B cell (primary cell): ENCODE data around the gene CD1B. TPM values are rescaled to one million over a fixed set of nuclear protein-coding genes. Genes with fewer than 3 reads are reported as not detected.
A peak's percentile ranks its signal among the peaks of the same experiment; 100 is the strongest.

Experiments
- ATAC-seq: fragments of 200-7000 bp; cut with Tn5 transposase; one replicate; pipeline ENCODE4 v1.10.0; 2021; ENCODE audit warnings: low read depth, mild to moderate bottlenecking, moderate number of reproducible peaks, moderate library complexity
- CTCF ChIA-PET: fragments of 350-600 bp; sonication (Branson Sonifier 250); formaldehyde crosslinking; loops from one replicate; lab custom pipeline; 2021; ENCODE audit warnings: antibody characterized with exemption, inconsistent platforms; lab: Charles Lee
- POLR2A ChIA-PET: fragments of 350-600 bp; sonication (Branson Sonifier 250); formaldehyde crosslinking; loops from one replicate; lab custom pipeline; 2021; ENCODE audit warnings: antibody characterized with exemption; lab: Charles Lee
- DNase-seq: peaks from one replicate; pipeline ENCODE4 v3.0.0; 2013
- H2AFZ ChIP-seq: 2 replicates; pipeline ENCODE4 v1.6.1; 2012; ENCODE audit warnings: mild to moderate bottlenecking, low read depth, low read length; ENCODE audit not compliant: insufficient read depth, poor library complexity, severe bottlenecking
- H3K27ac ChIP-seq, 2 donors: 1 replicate in 1 of 2; 2 replicates in 1 of 2; pipeline ENCODE4 v1.5.1; 2012 to 2013; ENCODE audit warnings: low read length in 2 of 2, mild to moderate bottlenecking in 2 of 2, moderate library complexity in 1 of 2
- H3K27me3 ChIP-seq, 4 experiments: fragments of 200-600 bp in 1 of 4; sonication (generic) in 1 of 4; replicated peaks in 1 of 4; 1 replicate in 2 of 4; 2 replicates in 2 of 4; pipeline versions ENCODE4 v1.6.1 to v1.7.0; 2013 to 2016; ENCODE audit warnings: low read length in 3 of 4, mild to moderate bottlenecking in 2 of 4, mixed read lengths in 1 of 4, moderate library complexity in 1 of 4; ENCODE audit not compliant: insufficient read depth in 4 of 4, control insufficient read depth in 3 of 4; ENCODE audit errors: control extremely low read depth in 1 of 4
- H3K36me3 ChIP-seq, 2 experiments: replicated peaks in 1 of 2; 1 replicate in 1 of 2; 2 replicates in 1 of 2; pipeline versions ENCODE4 v1.6.1 to v1.7.1; 2013; ENCODE audit warnings: low read length in 1 of 2; ENCODE audit not compliant: insufficient read depth in 2 of 2, control insufficient read depth in 1 of 2; ENCODE audit errors: control extremely low read depth in 1 of 2, extremely low read depth in 1 of 2
- H3K4me1 ChIP-seq, 2 donors: fragments of 200-600 bp in 1 of 2; sonication (generic) in 1 of 2; 1 replicate in 1 of 2; 2 replicates in 1 of 2; pipeline versions ENCODE4 v1.5.1 to v1.6.1; 2013 to 2017; ENCODE audit warnings: low read length in 2 of 2; ENCODE audit not compliant: control insufficient read depth in 2 of 2, insufficient read depth in 2 of 2
- H3K4me2 ChIP-seq: replicated peaks from 2 replicates; pipeline ENCODE3; 2012; ENCODE audit warnings: mild to moderate bottlenecking, low read depth, low read length; ENCODE audit not compliant: poor library complexity, severe bottlenecking
- H3K4me3 ChIP-seq, 5 experiments: fragments of 200-600 bp in 1 of 5; sonication (generic) in 1 of 5; 1 replicate in 3 of 5; 2 replicates in 2 of 5; pipeline versions ENCODE4 v1.5.1 to v1.7.0; 2011 to 2016; ENCODE audit warnings: low read length in 4 of 5, mild to moderate bottlenecking in 4 of 5, low read depth in 2 of 5, control low read depth in 1 of 5, moderate library complexity in 1 of 5; ENCODE audit not compliant: insufficient read depth in 1 of 5; ENCODE audit errors: control extremely low read depth in 1 of 5, extremely low read depth in 1 of 5
- H3K79me2 ChIP-seq: fragments of 200-600 bp; sonication (generic); one replicate; pipeline ENCODE4 v1.6.0; 2016; ENCODE audit warnings: low read length; ENCODE audit not compliant: control insufficient read depth, insufficient read depth
- H3K9ac ChIP-seq: fragments of 200-600 bp; sonication (generic); 2 replicates; pipeline ENCODE4 v1.6.1; 2017; ENCODE audit warnings: mild to moderate bottlenecking, low read length, moderate library complexity
- H3K9me3 ChIP-seq, 3 donors: one replicate each; pipeline versions ENCODE4 v1.6.1 to v1.7.1; 2013; ENCODE audit warnings: low read length in 2 of 3; ENCODE audit not compliant: control insufficient read depth in 2 of 3, insufficient read depth in 1 of 3; ENCODE audit errors: control extremely low read depth in 1 of 3
- H4K20me1 ChIP-seq: 2 replicates; pipeline ENCODE4 v1.6.0; 2012; ENCODE audit warnings: mild to moderate bottlenecking, low read length; ENCODE audit not compliant: insufficient read depth, control insufficient read depth, poor library complexity, severe bottlenecking
- H3K27ac Mint-ChIP-seq: one replicate; pipeline ENCODE4 v1.8.0; 2021; ENCODE audit warnings: mixed read lengths
- H3K27me3 Mint-ChIP-seq: one replicate; pipeline ENCODE4 v1.8.0; 2021; ENCODE audit warnings: mixed read lengths
- H3K4me1 Mint-ChIP-seq: one replicate; pipeline ENCODE4 v1.8.0; 2021; ENCODE audit warnings: mixed read lengths
- H3K4me3 Mint-ChIP-seq: one replicate; pipeline ENCODE4 v1.8.0; 2021; ENCODE audit warnings: mixed read lengths
- H3K9me3 Mint-ChIP-seq: one replicate; pipeline ENCODE4 v1.8.0; 2022; ENCODE audit warnings: mixed read lengths; ENCODE audit not compliant: insufficient read depth
- CTCF ChIP-seq: fragments of 200-600 bp; IDR thresholded peaks from one replicate; pipeline ENCODE4 v1.8.0; 2022; ENCODE audit warnings: antibody characterized with exemption, mild to moderate bottlenecking
- EZH2 ChIP-seq: IDR thresholded peaks from 2 replicates; pipeline ENCODE4 v1.6.1; 2012; ENCODE audit warnings: borderline replicate concordance, low read depth, mild to moderate bottlenecking, moderate library complexity, low read length; ENCODE audit not compliant: insufficient read depth, poor library complexity, severe bottlenecking
- WGBS: methylation state at CpG from one replicate; pipeline ENCODE4 v1.1.5; 2013; ENCODE audit warnings: missing lambda C conversion rate; ENCODE audit not compliant: insufficient coverage; 5-methylcytosine and 5-hydroxymethylcytosine counted together
- intact Hi-C: fragments of 100-400 bp; cut with micrococcal nuclease; formaldehyde crosslinking; loops from one replicate; pipeline ENCODE4 v1.10.0; 2022
- polyA plus RNA-seq: library from polyadenylated mRNA; depleted of rRNA; stranded (reverse); fragments of >200 nt; gene quantifications from 2 replicates; pipeline ENCODE4 v1.2.3, GENCODE V29; 2012
- total RNA-seq, 2 donors: library from RNA; stranded (reverse); fragments of 120-200 nt in 1 of 2; gene quantifications; 1 replicate in 1 of 2; 2 replicates in 1 of 2; pipeline versions ENCODE4 v1.2.3 to v1.2.4, GENCODE V29; 2013 to 2022

CD1B gene
- total and polyA plus RNA-seq, 2 donors (not counting 1 experiment from before 2014, with no cell fraction given), result 0.09 TPM; not detected in 1

GRCh38 chr1:158329300-158329699 is 2.0 kb downstream of the CD1B start:
- Histone ChIP-seq H3K9ac (no peak overlapping the region), H3K27ac (no peak overlapping the region), H3K4me2 (peak overlapping the region; percentile 29), H3K4me3 (no peak overlapping the region), H3K9me3 (peaks cover 0 to 2% (median 0%) of the 10 kb centered on the region in 3 donors), H4K20me1 (no peaks in the 10 kb centered on the region), H3K4me1 (peaks cover 39 to 51% of the 10 kb centered on the region in 2 donors), H2AFZ (no peak overlapping the region), H3K79me2 (no peaks in the 10 kb centered on the region), H3K36me3 (no peaks in the 10 kb centered on the region), H3K27me3 (no peaks in the 10 kb centered on the region)
- intact Hi-C loops, result loop anchor here (1.0 kb wide), 3 partner anchors 44 to 125 kb away; no protein-coding TSS in a partner anchor
- no peak for DNase-seq
- TF ChIP-seq EZH2 (no peak), CTCF (no peak)
- Mint-ChIP-seq H3K4me1 (peaks cover 25% of the 10 kb centered on the region), H3K9me3 (no peaks in the 10 kb centered on the region), H3K4me3 (no peak overlapping the region), H3K27me3 (no peaks in the 10 kb centered on the region), H3K27ac (peak overlapping the region; percentile 10)
- POLR2A ChIA-PET, result interaction anchor here (1.1 to 1.4 kb wide), 2 partner anchors 43 to 125 kb away, joined by 3 to 6 read pairs; no protein-coding TSS in a partner anchor
- CTCF ChIA-PET, result interaction anchor here (0.6 to 14.2 kb wide), 41 partner anchors 8 to 742 kb away, joined by 3 to 280 read pairs (median 6); partner anchors contain the start of genes CD1C and CD1D
- WGBS, result 100% methylated on average over 5 of the region's 7 CpGs
- ATAC-seq, result no peak

- Mint-ChIP-seq H3K27me3 (no peaks in the 10 kb centered on the region), H3K4me3 (no peak overlapping the region), H3K27ac (no peak overlapping the region), H3K9me3 (peaks cover under 1% of the 10 kb centered on the region), H3K4me1 (peaks cover 18% of the 10 kb centered on the region)
- Histone ChIP-seq H4K20me1 (no peaks in the 10 kb centered on the region), H3K36me3 (no peaks in the 10 kb centered on the region), H3K27ac (no peak overlapping the region), H3K79me2 (no peaks in the 10 kb centered on the region), H3K4me1 (peaks cover 30 to 42% of the 10 kb centered on the region in 2 donors), H3K4me3 (no peak overlapping the region), H3K27me3 (no peaks in the 10 kb centered on the region), H2AFZ (no peak overlapping the region), H3K4me2 (no peak overlapping the region), H3K9ac (no peak overlapping the region), H3K9me3 (peaks cover 4 to 5% (median 4%) of the 10 kb centered on the region in 3 donors)
- no peak for DNase-seq
- POLR2A ChIA-PET, result no interaction called here
- intact Hi-C loops, result no loop called here
- CTCF ChIA-PET, result interaction anchor here (1.1 to 14.2 kb wide), 7 partner anchors 54 to 207 kb away, joined by 3 to 280 read pairs (median 14); no protein-coding TSS in a partner anchor
- TF ChIP-seq EZH2, result no peak
- TF ChIP-seq CTCF, result no peak
- ATAC-seq, result no peak
- WGBS, result no CpG with 5 or more reads among the region's 3 CpGs
These were observed 2.9 kb downstream of the CD1B start for GRCh38 chr1:158328426-158328825.
